PC-9 (cell line): ENCODE data around the gene PFDN4. TPM values are rescaled to one million over a fixed set of nuclear protein-coding genes. Genes with fewer than 3 reads are reported as not detected.

Source experiments
- BruUV-seq: library from RNA; stranded (reverse); fragments of 400-500 nt; replicated peaks from 2 replicates; lab custom pipeline; 2021; lab: Mats Ljungman, UMichigan
- CTCF ChIA-PET: fragments of 300-600 bp; sonication (Branson Sonifier 250); formaldehyde crosslinking; loops from one replicate; lab custom pipeline; 2022; ENCODE audit warnings: antibody characterized with exemption; lab: Charles Lee
- POLR2A ChIA-PET: fragments of 300-600 bp; sonication (Branson Sonifier 250); formaldehyde crosslinking; loops from one replicate; lab custom pipeline; 2022; ENCODE audit warnings: antibody characterized with exemption; ENCODE audit not compliant: unreplicated experiment; lab: Charles Lee
- DNase-seq, 2 experiments: peaks; one replicate each; pipeline versions ENCODE4 v3.0.0 to v3.0.0-alpha.2; 2015 to 2022; ENCODE audit warnings: mixed read lengths in 1 of 2
- H2AFZ ChIP-seq: fragments of 200-600 bp; sonication (generic); 2 replicates; pipeline ENCODE4 v1.8.1; 2017; ENCODE audit warnings: antibody characterized with exemption
- H3F3A ChIP-seq: fragments of 200-600 bp; sonication (generic); 2 replicates; pipeline ENCODE4 v1.8.1; 2017; ENCODE audit warnings: antibody characterized with exemption, mild to moderate bottlenecking, low read depth; ENCODE audit not compliant: insufficient read depth
- H3K27ac ChIP-seq: fragments of 200-600 bp; sonication (generic); 2 replicates; pipeline ENCODE4 v1.6.1; 2016; ENCODE audit warnings: mixed run types
- H3K27me3 ChIP-seq: fragments of 200-600 bp; sonication (generic); 2 replicates; pipeline ENCODE4 v1.6.1; 2016; ENCODE audit warnings: low read depth, mixed run types; ENCODE audit not compliant: insufficient read depth
- H3K36me3 ChIP-seq: fragments of 200-600 bp; sonication (generic); 2 replicates; pipeline ENCODE4 v1.6.1; 2016; ENCODE audit warnings: low read depth, mixed run types
- H3K4me1 ChIP-seq: fragments of 200-600 bp; sonication (generic); replicated peaks from 2 replicates; pipeline ENCODE4 v1.6.1; 2016; ENCODE audit warnings: mixed run types; ENCODE audit not compliant: insufficient read depth
- H3K4me2 ChIP-seq: fragments of 200-600 bp; sonication (generic); 2 replicates; pipeline ENCODE4 v1.6.1; 2017; ENCODE audit warnings: mixed run types
- H3K4me3 ChIP-seq: fragments of 200-600 bp; sonication (generic); 2 replicates; pipeline ENCODE4 v1.6.1; 2016; ENCODE audit warnings: mixed run types
- H3K79me2 ChIP-seq: fragments of 200-600 bp; sonication (generic); 2 replicates; pipeline ENCODE4 v1.6.1; 2017; ENCODE audit warnings: low read depth, mixed run types
- H3K9me2 ChIP-seq: fragments of 200-600 bp; sonication (generic); 2 replicates; pipeline ENCODE4 v1.8.1; 2017; ENCODE audit warnings: mild to moderate bottlenecking; ENCODE audit not compliant: insufficient read depth
- H3K9me3 ChIP-seq: fragments of 200-600 bp; sonication (generic); 2 replicates; pipeline ENCODE4 v1.8.1; 2016; ENCODE audit warnings: low read depth; ENCODE audit not compliant: insufficient read depth
- H4K20me1 ChIP-seq: fragments of 200-600 bp; sonication (generic); 2 replicates; pipeline ENCODE4 v1.8.1; 2017; ENCODE audit not compliant: insufficient read depth
- EZH2 ChIP-seq: fragments of 200-600 bp; sonication (generic); IDR thresholded peaks from 2 replicates; pipeline ENCODE4 v1.8.0; 2017; ENCODE audit warnings: antibody characterized with exemption, low read depth
- intact Hi-C: fragments of 100-400 bp; cut with micrococcal nuclease; formaldehyde crosslinking; loops from one replicate; pipeline ENCODE4 v1.10.0; 2022; ENCODE audit not compliant: unreplicated experiment
- total RNA-seq: library from RNA; stranded (reverse); gene quantifications from 2 replicates; pipeline ENCODE4 v1.2.3, GENCODE V29; 2021
- TF ChIP-seq, protein P1 (sequence below): fragments of 200-600 bp; sonication (generic); conservative IDR thresholded peaks from 2 replicates; pipeline ENCODE4 v1.6.1; 2017; ENCODE audit warnings: mixed run types, antibody characterized with exemption, mild to moderate bottlenecking, moderate library complexity

PFDN4 gene
- total RNA-seq, 1 experiment from 2014 or later, result 49.5 TPM

DNA sequence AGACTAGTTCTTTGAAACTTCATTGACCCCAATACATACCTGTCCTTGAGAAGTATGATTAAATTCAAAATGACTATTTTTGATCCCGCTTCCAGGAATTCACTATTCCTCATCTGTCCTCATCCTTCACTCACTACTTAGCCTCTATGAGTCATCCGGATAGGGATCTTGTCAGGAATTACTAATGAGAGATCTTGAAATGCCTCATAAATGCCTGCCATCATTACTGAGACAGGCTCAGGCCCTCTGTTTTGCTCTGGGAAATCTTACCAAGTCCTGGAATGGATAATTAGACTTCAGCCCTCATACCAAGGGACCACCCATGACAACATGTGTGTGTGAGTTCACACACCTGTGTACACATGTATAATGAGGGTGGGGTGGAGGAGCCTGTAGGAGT lies 31.3 kb upstream of the PFDN4 start:
- BruUV-seq, result no TSS peak
- Histone ChIP-seq H3F3A (peaks cover 32% of the 10 kb centered on the region), H3K9me2 (no peaks in the 10 kb centered on the region), H3K79me2 (peaks cover 3% of the 10 kb centered on the region; the same call in 1 of the 2 replicates), H3K4me1 (peaks cover 49% of the 10 kb centered on the region), H3K9me3 (no peaks in the 10 kb centered on the region), H3K4me3 (no peak overlapping the region), H3K27me3 (no peaks in the 10 kb centered on the region), H3K4me2 (0 out of 2 replicates have a peak overlapping the region, but pooled peaks have one; percentile 3), H2AFZ (no peak overlapping the region), H3K36me3 (peaks cover 12% of the 10 kb centered on the region; the same call in 1 of the 2 replicates), H4K20me1 (no peaks in the 10 kb centered on the region), H3K27ac (peak overlapping the region; percentile 6; the same call in 1 of the 2 replicates)
- ChIA-PET POLR2A (no interaction called here), CTCF (no interaction called here)
- no peak for DNase-seq
- intact Hi-C loops, result no loop called here
- TF ChIP-seq, protein P1, sequence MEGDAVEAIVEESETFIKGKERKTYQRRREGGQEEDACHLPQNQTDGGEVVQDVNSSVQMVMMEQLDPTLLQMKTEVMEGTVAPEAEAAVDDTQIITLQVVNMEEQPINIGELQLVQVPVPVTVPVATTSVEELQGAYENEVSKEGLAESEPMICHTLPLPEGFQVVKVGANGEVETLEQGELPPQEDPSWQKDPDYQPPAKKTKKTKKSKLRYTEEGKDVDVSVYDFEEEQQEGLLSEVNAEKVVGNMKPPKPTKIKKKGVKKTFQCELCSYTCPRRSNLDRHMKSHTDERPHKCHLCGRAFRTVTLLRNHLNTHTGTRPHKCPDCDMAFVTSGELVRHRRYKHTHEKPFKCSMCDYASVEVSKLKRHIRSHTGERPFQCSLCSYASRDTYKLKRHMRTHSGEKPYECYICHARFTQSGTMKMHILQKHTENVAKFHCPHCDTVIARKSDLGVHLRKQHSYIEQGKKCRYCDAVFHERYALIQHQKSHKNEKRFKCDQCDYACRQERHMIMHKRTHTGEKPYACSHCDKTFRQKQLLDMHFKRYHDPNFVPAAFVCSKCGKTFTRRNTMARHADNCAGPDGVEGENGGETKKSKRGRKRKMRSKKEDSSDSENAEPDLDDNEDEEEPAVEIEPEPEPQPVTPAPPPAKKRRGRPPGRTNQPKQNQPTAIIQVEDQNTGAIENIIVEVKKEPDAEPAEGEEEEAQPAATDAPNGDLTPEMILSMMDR, result no peak
- no peak for TF ChIP-seq EZH2

- no peaks in the 10 kb centered on the region for H3K9me3 ChIP-seq
- TF ChIP-seq, protein P1, result no peak
- no peak for TF ChIP-seq EZH2
- H3K4me1 ChIP-seq, result peaks cover 50% of the 10 kb centered on the region
- H3F3A ChIP-seq, result peaks cover 32% of the 10 kb centered on the region
- H3K79me2 ChIP-seq, result no peaks in the 10 kb centered on the region
- no peak overlapping the region for H3K4me3 ChIP-seq
- H3K9me2 ChIP-seq, result no peaks in the 10 kb centered on the region
- CTCF ChIA-PET, result no interaction called here
- peaks cover 7% of the 10 kb centered on the region; the same call in 1 of the 2 replicates for H3K36me3 ChIP-seq
- no peak overlapping the region for H3K4me2 ChIP-seq
- no peak overlapping the region for H3K27ac ChIP-seq
- no peaks in the 10 kb centered on the region for H3K27me3 ChIP-seq
- H2AFZ ChIP-seq, result no peak overlapping the region
- DNase-seq, result no peak
- POLR2A ChIA-PET, result interaction anchor here (0.6 kb wide), 1 partner anchor 337 kb away, joined by 3 read pairs; no protein-coding TSS in a partner anchor
- intact Hi-C loops, result no loop called here
- no peaks in the 10 kb centered on the region for H4K20me1 ChIP-seq
- BruUV-seq, result no TSS peak
Observed at GRCh38 chr20:54177378-54177777, 30.5 kb upstream of the PFDN4 start.

GRCh38 chr20:54178256-54178655 lies 29.6 kb upstream of the PFDN4 start:
- H3F3A ChIP-seq, result peaks cover 32% of the 10 kb centered on the region
- ChIA-PET POLR2A (no interaction called here), CTCF (no interaction called here)
- TF ChIP-seq, protein P1, result no peak
- no peak for TF ChIP-seq EZH2
- BruUV-seq, result no TSS peak
- H3K4me3 ChIP-seq, result no peak overlapping the region
- H3K4me1 ChIP-seq, result peaks cover 50% of the 10 kb centered on the region
- H2AFZ ChIP-seq, result no peak overlapping the region
- DNase-seq, result no peak
- H3K9me3 ChIP-seq, result no peaks in the 10 kb centered on the region
- 0 out of 2 replicates have a peak overlapping the region, but pooled peaks have one; percentile 81 for H3K27ac ChIP-seq
- no peak overlapping the region for H3K4me2 ChIP-seq
- no peaks in the 10 kb centered on the region for H3K27me3 ChIP-seq
- H3K9me2 ChIP-seq, result no peaks in the 10 kb centered on the region
- H3K36me3 ChIP-seq, result 0 out of 2 replicates have a peak, but pooled peaks cover 3% of the 10 kb centered on the region
- no peaks in the 10 kb centered on the region for H3K79me2 ChIP-seq
- H4K20me1 ChIP-seq, result no peaks in the 10 kb centered on the region
- intact Hi-C loops, result no loop called here
